ENCODE data around the gene ITGAV. TPM values are rescaled to one million over a fixed set of nuclear protein-coding genes. Genes with fewer than 3 reads are reported as not detected.
"Not testable (repeated sequence)": the region's sequence is repeated elsewhere in the genome, so short reads cannot be mapped to it uniquely, and the experiment has no call there.

ITGAV gene
- total RNA-seq, 1 donor from 2014 or later = 452 TPM

GRCh38 chr2:186559370-186559769, 30.5 kb upstream of the ITGAV start:
- Mint-ChIP-seq H3K9me3 (ENCODE audit: low read depth) (peaks cover 9% of the 10 kb centered on the region), H3K36me3 (ENCODE audit: low read depth) (peaks cover 5% of the 10 kb centered on the region), H3K4me1 (ENCODE audit: low read depth) (peaks cover 29% of the 10 kb centered on the region), H3K27ac (ENCODE audit: unreplicated experiment) (no peak overlapping the region), H3K4me3 (ENCODE audit: unreplicated experiment) (no peak overlapping the region), H3K27me3 (ENCODE audit: low read depth) (no peaks in the 10 kb centered on the region)
- no peak for DNase-seq (ENCODE audit: low spot score)
- no peak for TF ChIP-seq CTCF (IDR thresholded peaks at IDR 0.05)

GRCh38 chr2:186559848-186560247, 30.0 kb upstream of the ITGAV start:
- peaks cover 5% of the 10 kb centered on the region for H3K36me3 Mint-ChIP-seq (ENCODE audit: low read depth)

GRCh38 chr2:186560254-186560653, 29.6 kb upstream of the ITGAV start:
- DNase-seq (ENCODE audit: low spot score) = no peak
- no peak overlapping the region for H3K4me3 Mint-ChIP-seq (ENCODE audit: unreplicated experiment)
- TF ChIP-seq CTCF (IDR thresholded peaks at IDR 0.05) = no peak
- peaks cover 9% of the 10 kb centered on the region for H3K9me3 Mint-ChIP-seq (ENCODE audit: low read depth)
- H3K4me1 Mint-ChIP-seq (ENCODE audit: low read depth) = peaks cover 20% of the 10 kb centered on the region
- H3K27me3 Mint-ChIP-seq (ENCODE audit: low read depth) = no peaks in the 10 kb centered on the region
- H3K27ac Mint-ChIP-seq (ENCODE audit: unreplicated experiment) = no peak overlapping the region
- peaks cover 5% of the 10 kb centered on the region for H3K36me3 Mint-ChIP-seq (ENCODE audit: low read depth)

More at GRCh38 chr2:186559848-186560247, 30.0 kb upstream of the ITGAV start:
- Mint-ChIP-seq H3K9me3 (ENCODE audit: low read depth) (peaks cover 9% of the 10 kb centered on the region), H3K4me1 (ENCODE audit: low read depth) (peaks cover 24% of the 10 kb centered on the region), H3K27ac (ENCODE audit: unreplicated experiment) (no peak overlapping the region), H3K4me3 (ENCODE audit: unreplicated experiment) (no peak overlapping the region), H3K27me3 (ENCODE audit: low read depth) (no peaks in the 10 kb centered on the region)
- no peak for TF ChIP-seq CTCF (IDR thresholded peaks at IDR 0.05)
- DNase-seq (ENCODE audit: low spot score) = no peak

- no peak overlapping the region for H3K4me3 Mint-ChIP-seq (ENCODE audit: unreplicated experiment)
- TF ChIP-seq CTCF (IDR thresholded peaks at IDR 0.05) = no peak
- H3K27ac Mint-ChIP-seq (ENCODE audit: unreplicated experiment) = no peak overlapping the region
- DNase-seq (ENCODE audit: low spot score) = no peak
- peaks cover 5% of the 10 kb centered on the region for H3K36me3 Mint-ChIP-seq (ENCODE audit: low read depth)
- H3K9me3 Mint-ChIP-seq (ENCODE audit: low read depth) = peaks cover 9% of the 10 kb centered on the region
- no peaks in the 10 kb centered on the region for H3K27me3 Mint-ChIP-seq (ENCODE audit: low read depth)
- H3K4me1 Mint-ChIP-seq (ENCODE audit: low read depth) = peaks cover 18% of the 10 kb centered on the region
Measured at GRCh38 chr2:186561467-186562208, 28.2 kb upstream of the ITGAV start.

GRCh38 chr2:186562209-186562578, 27.7 kb upstream of the ITGAV start:
- no peak for TF ChIP-seq CTCF (IDR thresholded peaks at IDR 0.05)
- Mint-ChIP-seq H3K4me3 (ENCODE audit: unreplicated experiment) (no peak overlapping the region), H3K27me3 (ENCODE audit: low read depth) (no peaks in the 10 kb centered on the region), H3K27ac (ENCODE audit: unreplicated experiment) (no peak overlapping the region), H3K9me3 (ENCODE audit: low read depth) (peaks cover 9% of the 10 kb centered on the region), H3K36me3 (ENCODE audit: low read depth) (peaks cover 5% of the 10 kb centered on the region), H3K4me1 (ENCODE audit: low read depth) (peaks cover 18% of the 10 kb centered on the region)
- no peak for DNase-seq (ENCODE audit: low spot score)

- not testable (repeated sequence) for H3K27ac Mint-ChIP-seq (ENCODE audit: unreplicated experiment); H3K27me3 Mint-ChIP-seq (ENCODE audit: low read depth); H3K4me3 Mint-ChIP-seq (ENCODE audit: unreplicated experiment); H3K36me3 Mint-ChIP-seq (ENCODE audit: low read depth); DNase-seq (ENCODE audit: low spot score)
- H3K9me3 Mint-ChIP-seq (ENCODE audit: low read depth) = peaks cover 17% of the 10 kb centered on the region
- H3K4me1 Mint-ChIP-seq (ENCODE audit: low read depth) = peaks cover 35% of the 10 kb centered on the region
Measured at GRCh38 chr2:186568600-186568999, 21.3 kb upstream of the ITGAV start.

- H3K27me3 Mint-ChIP-seq (ENCODE audit: low read depth); H3K27ac Mint-ChIP-seq (ENCODE audit: unreplicated experiment); H3K4me3 Mint-ChIP-seq (ENCODE audit: unreplicated experiment); DNase-seq (ENCODE audit: low spot score); H3K36me3 Mint-ChIP-seq (ENCODE audit: low read depth): not testable (repeated sequence)
- H3K4me1 Mint-ChIP-seq (ENCODE audit: low read depth) = peaks cover 36% of the 10 kb centered on the region
- peaks cover 14% of the 10 kb centered on the region for H3K9me3 Mint-ChIP-seq (ENCODE audit: low read depth)
Measured at GRCh38 chr2:186569127-186569526, 20.7 kb upstream of the ITGAV start.
